Measurements from ENCODE around the gene ACVR1C. TPM values are rescaled to one million over a fixed set of nuclear protein-coding genes. Genes with fewer than 3 reads are reported as not detected.

Gene ACVR1C
- total and polyA plus RNA-seq, 3 experiments from 2014 or later = 0.60 to 0.66 (median 0.61) TPM

DNA sequence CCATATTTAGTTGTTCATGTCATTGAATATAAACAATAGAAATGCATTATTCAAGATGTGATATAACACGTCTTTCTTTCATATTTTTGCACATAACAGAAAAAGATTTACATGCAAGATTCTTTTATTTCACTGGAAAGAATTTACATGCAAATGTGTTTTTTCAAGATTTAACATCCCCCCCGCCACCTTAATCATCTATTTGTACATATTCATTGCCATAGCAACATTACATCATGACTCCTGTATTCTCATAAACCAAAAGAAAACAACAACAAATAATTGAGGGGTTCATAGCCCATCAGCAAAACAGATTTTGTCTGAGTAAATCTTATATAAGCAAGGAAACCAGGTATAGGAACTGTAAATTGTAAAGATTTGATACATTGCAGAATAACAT lies 3.2 kb upstream of the ACVR1C start:
- H3K36me3 ChIP-seq (ENCODE audit: insufficient read depth, low read length) = no peaks in the 10 kb centered on the region
- peaks cover 3% of the 10 kb centered on the region for H3K4me1 ChIP-seq (ENCODE audit: insufficient read depth, low read length)
- no peak overlapping the region for H3K27ac ChIP-seq (ENCODE audit: low read depth, low read length)
- Mint-ChIP-seq H3K27me3 (peaks cover 8 to 12% of the 10 kb centered on the region in 2 donors), H3K36me3 (peaks cover 0 to 8% (median 0%) of the 10 kb centered on the region in 3 donors), H3K4me3 (peak overlapping the region in 1 of 7 donors; percentile 2), H3K27ac (no peak overlapping the region), H3K4me1 (peaks cover 14 to 19% (median 17%) of the 10 kb centered on the region in 3 donors), H3K9me3 (no peaks in the 10 kb centered on the region)
- ChIA-PET POLR2A (no interaction called here), CTCF (no interaction called here)
- no peak overlapping the region for H3K4me3 ChIP-seq (ENCODE audit: low read length)
- H3K27me3 ChIP-seq (ENCODE audit: insufficient read depth, low read length, poor library complexity, severe bottlenecking) = no peaks in the 10 kb centered on the region
- DNase-seq = no peak
- no peaks in the 10 kb centered on the region for H3K9me3 ChIP-seq (ENCODE audit: low read length)

DNA sequence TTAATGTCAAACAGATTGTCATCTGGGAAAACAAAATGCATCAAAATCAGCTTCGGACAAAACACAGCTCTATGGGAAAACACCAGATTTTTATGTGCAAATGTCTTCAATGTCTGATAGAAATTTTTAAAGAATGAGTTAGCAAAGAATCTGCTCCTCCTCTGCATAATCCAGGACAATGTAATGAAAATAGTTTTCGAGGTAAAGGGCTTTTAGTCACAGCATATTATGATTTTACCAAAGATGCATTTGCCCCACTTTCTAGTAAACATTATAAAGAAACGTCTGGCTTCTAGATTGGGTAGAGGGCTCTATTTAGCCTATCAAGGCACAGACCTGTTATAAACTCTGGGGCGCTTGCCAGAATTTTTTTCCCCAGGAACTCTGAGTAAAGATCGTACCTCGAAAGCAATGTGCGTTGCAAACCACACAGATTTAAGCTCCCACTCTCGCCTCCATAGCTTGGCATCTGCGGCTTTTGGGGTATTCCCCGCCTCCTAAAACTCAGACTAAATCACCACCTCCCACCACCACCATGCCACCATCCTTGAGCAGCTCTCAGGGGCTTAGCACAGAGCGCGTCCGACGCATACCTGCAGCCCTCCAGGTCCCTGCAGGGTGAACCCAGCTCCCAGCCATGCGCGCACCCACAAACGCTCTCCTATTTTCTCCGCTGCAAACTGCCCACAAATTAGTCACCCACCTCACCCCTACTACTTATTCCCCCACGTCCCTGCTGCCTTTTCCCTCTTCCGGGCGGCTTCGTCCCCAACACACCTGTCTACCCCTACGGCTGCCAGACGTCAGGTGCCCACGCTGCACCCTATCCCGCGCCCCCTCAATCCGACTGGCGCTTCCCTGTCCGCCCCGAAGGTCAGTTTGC lies 829 bp downstream of the ACVR1C start:
- no peaks in the 10 kb centered on the region for H3K36me3 ChIP-seq (ENCODE audit: insufficient read depth, low read length)
- Mint-ChIP-seq H3K36me3 (peaks cover 0 to 8% (median 0%) of the 10 kb centered on the region in 3 donors), H3K4me1 (peaks cover 32 to 45% (median 34%) of the 10 kb centered on the region in 3 donors), H3K9me3 (peaks cover 0 to 5% (median 0%) of the 10 kb centered on the region in 5 donors), H3K27me3 (peaks cover 2 to 3% of the 10 kb centered on the region in 2 donors), H3K27ac (peak overlapping the region; percentile 19 to 94 (median 82)), H3K4me3 (peak overlapping the region; percentile 88 to 96 (median 94))
- no peak overlapping the region for H3K27ac ChIP-seq (ENCODE audit: low read depth, low read length)
- ChIA-PET POLR2A (interaction anchor here (0.8 to 1.8 kb wide), 4 partner anchors 189 to 1293 kb away, joined by 3 to 4 read pairs (median 3); partner anchors contain the start of genes CCDC148 and PKP4), CTCF (interaction anchor here (0.8 to 2.6 kb wide), 16 partner anchors 8 to 326 kb away, joined by 3 to 16 read pairs (median 4); partner anchors contain the start of gene CYTIP)
- H3K4me1 ChIP-seq (ENCODE audit: insufficient read depth, low read length) = peaks cover 18% of the 10 kb centered on the region
- peak; percentile 7 to 50 (median 25) for DNase-seq
- H3K27me3 ChIP-seq (ENCODE audit: insufficient read depth, low read length, poor library complexity, severe bottlenecking) = no peaks in the 10 kb centered on the region
- H3K9me3 ChIP-seq (ENCODE audit: low read length) = no peaks in the 10 kb centered on the region
- H3K4me3 ChIP-seq (ENCODE audit: low read length) = peak overlapping the region; percentile 77

DNA sequence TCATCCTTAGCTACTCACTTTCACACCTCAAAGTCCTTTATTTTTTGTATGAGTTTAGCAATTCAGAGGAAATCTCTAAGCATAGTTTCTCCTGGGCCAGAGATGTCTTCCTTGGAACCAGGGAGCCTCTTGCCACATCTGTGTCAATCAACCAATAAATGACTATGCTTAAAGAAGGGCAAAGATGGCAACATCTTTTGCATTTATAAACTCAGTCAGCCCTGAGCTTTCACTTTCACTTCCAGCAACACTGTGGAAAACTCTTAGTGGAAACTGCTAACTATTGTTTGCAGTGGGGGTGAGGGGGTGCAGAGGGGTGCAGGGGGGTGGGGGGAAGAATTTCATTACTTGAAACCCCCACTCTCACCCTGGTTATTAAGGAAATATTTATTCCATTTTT lies 3.4 kb downstream of the ACVR1C start:
- POLR2A ChIA-PET = no interaction called here

DNA sequence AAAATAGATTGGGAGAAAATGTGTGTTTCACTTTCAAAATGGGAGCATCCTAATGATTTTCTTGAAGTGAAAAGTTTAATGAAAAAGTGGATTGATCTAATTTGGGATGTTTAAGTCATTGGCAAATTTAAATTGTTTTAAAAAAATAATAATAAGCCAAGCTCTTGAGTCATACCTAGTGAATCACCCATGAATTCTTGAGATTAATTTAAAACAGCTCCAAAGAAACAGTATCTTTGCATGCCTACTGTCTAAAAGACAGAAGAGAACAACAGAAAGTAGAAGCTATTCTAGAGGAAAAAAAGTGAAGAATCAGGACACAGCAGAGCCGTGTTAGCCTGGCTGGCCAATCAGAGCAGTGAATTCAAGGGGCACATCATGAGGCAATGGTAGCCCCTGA lies 7.7 kb downstream of the ACVR1C start:
- peaks cover 15 to 20% (median 17%) of the 10 kb centered on the region in 3 donors for H3K4me1 Mint-ChIP-seq
- no peak for DNase-seq
- H3K27ac Mint-ChIP-seq = no peak overlapping the region
- no peak overlapping the region for H3K4me3 Mint-ChIP-seq
- peaks cover 19 to 47% of the 10 kb centered on the region in 2 donors for H3K27me3 Mint-ChIP-seq
- peaks cover 0 to 5% (median 2%) of the 10 kb centered on the region in 5 donors for H3K9me3 Mint-ChIP-seq
- no peak overlapping the region for H3K27ac ChIP-seq (ENCODE audit: low read depth, low read length)
- ChIA-PET CTCF (no interaction called here), POLR2A (no interaction called here)
- H3K4me3 ChIP-seq (ENCODE audit: low read length) = no peak overlapping the region
- no peaks in the 10 kb centered on the region for H3K36me3 ChIP-seq (ENCODE audit: insufficient read depth, low read length)
- peaks cover 0 to 14% (median 2%) of the 10 kb centered on the region in 3 donors for H3K36me3 Mint-ChIP-seq
- no peaks in the 10 kb centered on the region for H3K9me3 ChIP-seq (ENCODE audit: low read length)
- no peaks in the 10 kb centered on the region for H3K27me3 ChIP-seq (ENCODE audit: insufficient read depth, low read length, poor library complexity, severe bottlenecking)
- peaks cover 10% of the 10 kb centered on the region for H3K4me1 ChIP-seq (ENCODE audit: insufficient read depth, low read length)

More for the DNA sequence above, 3.4 kb downstream of the ACVR1C start:
- no peaks in the 10 kb centered on the region for H3K9me3 ChIP-seq (ENCODE audit: low read length)
- CTCF ChIA-PET = interaction anchor here (1.3 to 1.4 kb wide), 2 partner anchors 322 to 323 kb away, joined by 3 to 4 read pairs; no protein-coding TSS in a partner anchor
- peaks cover 0 to 9% (median 8%) of the 10 kb centered on the region in 3 donors for H3K36me3 Mint-ChIP-seq
- H3K4me3 Mint-ChIP-seq = peak overlapping the region; percentile 6 to 83 (median 45)
- H3K4me3 ChIP-seq (ENCODE audit: low read length) = peak overlapping the region; percentile 41
- peak overlapping the region in 4 of 8 donors; percentile 4 to 55 (median 10) for H3K27ac Mint-ChIP-seq
- H3K27me3 Mint-ChIP-seq = peaks cover 4 to 17% of the 10 kb centered on the region in 2 donors
- H3K36me3 ChIP-seq (ENCODE audit: insufficient read depth, low read length) = no peaks in the 10 kb centered on the region
- peaks cover 18% of the 10 kb centered on the region for H3K4me1 ChIP-seq (ENCODE audit: insufficient read depth, low read length)
- peaks cover 32 to 45% (median 34%) of the 10 kb centered on the region in 3 donors for H3K4me1 Mint-ChIP-seq
- no peak overlapping the region for H3K27ac ChIP-seq (ENCODE audit: low read depth, low read length)
- peaks cover 0 to 5% (median 2%) of the 10 kb centered on the region in 5 donors for H3K9me3 Mint-ChIP-seq
- H3K27me3 ChIP-seq (ENCODE audit: insufficient read depth, low read length, poor library complexity, severe bottlenecking) = no peaks in the 10 kb centered on the region
- peak in 1 of 5 donors; percentile 18 for DNase-seq

DNA sequence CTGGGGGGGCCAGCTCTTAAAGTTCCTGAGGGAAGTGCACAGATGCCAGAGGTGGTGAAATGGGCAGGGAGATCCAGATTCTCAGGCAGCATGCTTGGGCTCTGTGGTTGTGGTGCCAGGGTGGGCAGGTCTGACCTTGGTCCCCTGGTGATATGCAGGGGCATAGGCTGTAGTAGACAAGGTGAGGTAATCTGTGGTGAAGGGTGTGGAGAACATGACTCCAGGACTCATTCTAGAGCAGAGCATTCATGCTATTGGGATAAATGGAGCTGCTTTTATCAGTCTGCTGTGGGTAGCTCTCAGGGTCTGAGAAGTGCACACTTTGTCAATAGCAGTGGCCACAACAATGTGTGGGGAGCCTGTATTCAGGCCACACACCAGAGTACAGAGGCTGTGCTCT lies 16.9 kb downstream of the ACVR1C start:
- CTCF ChIA-PET = interaction anchor here (0.8 kb wide), 1 partner anchor 16 kb away, joined by 4 read pairs; no protein-coding TSS in a partner anchor
- Histone ChIP-seq H3K4me1 (ENCODE audit: insufficient read depth, low read length) (no peaks in the 10 kb centered on the region), H3K4me3 (ENCODE audit: low read length) (no peak overlapping the region), H3K9me3 (ENCODE audit: low read length) (peaks cover 3% of the 10 kb centered on the region), H3K27ac (ENCODE audit: low read depth, low read length) (no peak overlapping the region), H3K36me3 (ENCODE audit: insufficient read depth, low read length) (no peaks in the 10 kb centered on the region), H3K27me3 (ENCODE audit: insufficient read depth, low read length, poor library complexity, severe bottlenecking) (no peaks in the 10 kb centered on the region)
- POLR2A ChIA-PET = no interaction called here
- Mint-ChIP-seq H3K4me1 (peaks cover 0 to 7% (median 6%) of the 10 kb centered on the region in 3 donors), H3K4me3 (no peak overlapping the region), H3K9me3 (peaks cover 10 to 16% (median 15%) of the 10 kb centered on the region in 5 donors), H3K27me3 (peaks cover 17 to 29% of the 10 kb centered on the region in 2 donors), H3K27ac (no peak overlapping the region), H3K36me3 (peaks cover 2 to 19% (median 5%) of the 10 kb centered on the region in 3 donors)
- no peak for DNase-seq

DNA sequence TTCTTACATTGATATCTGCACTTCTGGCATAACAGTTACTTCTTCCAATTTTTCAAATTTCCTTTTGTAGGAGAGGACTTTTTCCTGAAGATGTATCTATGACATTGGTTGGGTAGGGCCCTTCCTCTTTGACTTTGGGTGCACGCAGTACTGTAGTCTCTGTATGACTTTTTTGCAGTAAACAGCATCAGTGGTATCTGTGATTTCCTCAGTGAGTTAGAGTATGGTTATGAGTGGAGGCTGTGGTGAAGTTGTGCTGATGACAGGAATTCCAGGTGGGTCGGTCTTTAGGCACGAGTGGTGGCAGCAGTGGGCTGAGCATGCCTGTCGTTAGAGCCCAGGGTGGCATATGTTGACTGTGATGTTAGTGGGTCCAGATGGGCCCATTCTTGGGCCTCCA lies 17.6 kb downstream of the ACVR1C start:
- Histone ChIP-seq H3K9me3 (ENCODE audit: low read length) (peaks cover 3% of the 10 kb centered on the region), H3K36me3 (ENCODE audit: insufficient read depth, low read length) (no peaks in the 10 kb centered on the region), H3K27ac (ENCODE audit: low read depth, low read length) (no peak overlapping the region), H3K4me3 (ENCODE audit: low read length) (no peak overlapping the region), H3K27me3 (ENCODE audit: insufficient read depth, low read length, poor library complexity, severe bottlenecking) (no peaks in the 10 kb centered on the region), H3K4me1 (ENCODE audit: insufficient read depth, low read length) (no peaks in the 10 kb centered on the region)
- Mint-ChIP-seq H3K4me3 (no peak overlapping the region), H3K9me3 (peaks cover 10 to 16% (median 15%) of the 10 kb centered on the region in 5 donors), H3K27me3 (peaks cover 12 to 24% of the 10 kb centered on the region in 2 donors), H3K36me3 (peaks cover 2 to 16% (median 5%) of the 10 kb centered on the region in 3 donors), H3K4me1 (peaks cover 0 to 7% (median 6%) of the 10 kb centered on the region in 3 donors), H3K27ac (no peak overlapping the region)
- CTCF ChIA-PET = no interaction called here
- POLR2A ChIA-PET = no interaction called here
- no peak for DNase-seq

DNA sequence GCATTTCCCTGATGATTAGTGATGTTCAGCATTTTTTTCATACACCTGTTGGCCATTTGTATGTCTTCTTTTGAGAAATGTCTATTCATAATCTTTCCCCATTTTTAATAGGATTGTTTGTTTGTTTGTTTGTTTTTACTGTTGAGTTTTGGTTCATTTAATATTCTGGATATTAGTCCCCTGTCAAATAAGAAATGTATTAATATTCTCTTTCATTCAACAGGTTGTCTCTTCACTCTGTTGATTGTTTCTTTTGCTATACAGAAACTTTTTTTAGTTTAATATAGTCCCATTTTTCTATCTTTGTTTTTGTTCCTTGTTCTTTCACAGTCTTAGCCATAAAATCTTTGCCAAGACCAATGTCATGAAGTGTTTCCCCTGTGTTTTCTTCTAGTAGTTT lies 22.1 kb downstream of the ACVR1C start:
- Histone ChIP-seq H3K4me1 (ENCODE audit: insufficient read depth, low read length) (no peaks in the 10 kb centered on the region), H3K36me3 (ENCODE audit: insufficient read depth, low read length) (no peaks in the 10 kb centered on the region), H3K4me3 (ENCODE audit: low read length) (no peak overlapping the region), H3K27me3 (ENCODE audit: insufficient read depth, low read length, poor library complexity, severe bottlenecking) (no peaks in the 10 kb centered on the region), H3K27ac (ENCODE audit: low read depth, low read length) (no peak overlapping the region), H3K9me3 (ENCODE audit: low read length) (no peaks in the 10 kb centered on the region)
- Mint-ChIP-seq H3K27me3 (peaks cover 3 to 19% of the 10 kb centered on the region in 2 donors), H3K4me1 (peaks cover 0 to 7% (median 6%) of the 10 kb centered on the region in 3 donors), H3K27ac (no peak overlapping the region), H3K36me3 (peaks cover 2 to 8% (median 2%) of the 10 kb centered on the region in 3 donors), H3K4me3 (no peak overlapping the region), H3K9me3 (peaks cover 10 to 15% (median 12%) of the 10 kb centered on the region in 5 donors)
- POLR2A ChIA-PET = no interaction called here
- no peak for DNase-seq
- CTCF ChIA-PET = no interaction called here

DNA sequence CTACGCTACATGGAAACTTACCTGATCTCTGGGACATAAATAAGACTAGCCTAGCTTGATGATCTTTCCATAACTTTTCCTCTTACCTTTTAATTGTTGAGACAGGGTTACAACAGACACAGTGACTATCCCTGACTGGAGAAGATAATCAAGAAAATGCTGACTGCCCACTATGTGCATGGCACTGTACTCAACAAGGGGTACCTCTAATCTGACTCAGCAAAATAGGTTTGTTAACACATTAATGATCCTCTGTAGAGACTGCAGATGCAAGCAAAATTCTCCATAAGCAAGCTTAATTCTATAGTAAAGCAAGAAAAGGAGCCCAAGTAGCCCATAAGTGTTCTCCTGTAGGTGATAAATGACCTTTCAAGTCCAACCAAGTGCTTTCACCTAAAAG lies 25.5 kb downstream of the ACVR1C start:
- Histone ChIP-seq H3K4me3 (ENCODE audit: low read length) (no peak overlapping the region), H3K9me3 (ENCODE audit: low read length) (no peaks in the 10 kb centered on the region), H3K36me3 (ENCODE audit: insufficient read depth, low read length) (no peaks in the 10 kb centered on the region), H3K27me3 (ENCODE audit: insufficient read depth, low read length, poor library complexity, severe bottlenecking) (no peaks in the 10 kb centered on the region), H3K4me1 (ENCODE audit: insufficient read depth, low read length) (no peaks in the 10 kb centered on the region), H3K27ac (ENCODE audit: low read depth, low read length) (no peak overlapping the region)
- Mint-ChIP-seq H3K27ac (no peak overlapping the region), H3K4me3 (no peak overlapping the region), H3K36me3 (no peaks in the 10 kb centered on the region), H3K27me3 (peaks cover 7 to 17% of the 10 kb centered on the region in 2 donors), H3K4me1 (no peaks in the 10 kb centered on the region), H3K9me3 (no peaks in the 10 kb centered on the region)
- ChIA-PET CTCF (no interaction called here), POLR2A (no interaction called here)
- DNase-seq = no peak
